CD1c-positive myeloid dendritic cell (primary cell): ENCODE measurements around the gene COP1.
"Not testable (repeated sequence)": the region's sequence is repeated elsewhere in the genome, so short reads cannot be mapped to it uniquely, and the experiment has no call there.

Experiments
- DNase-seq: peaks from one replicate; pipeline ENCODE4 v3.0.0-alpha.2; 2016; ENCODE audit errors: extremely low spot score

COP1 gene

GRCh38 chr1:176122282-176122681 is 84.8 kb downstream of the COP1 start:
- DNase-seq: no peak

- no peak for DNase-seq
Observed at GRCh38 chr1:176119549-176119948, 87.5 kb downstream of the COP1 start.

- DNase-seq: no peak
Observed at GRCh38 chr1:176118985-176119384, 88.1 kb downstream of the COP1 start.

- no peak for DNase-seq
Observed at GRCh38 chr1:176111835-176112234, 95.3 kb downstream of the COP1 start.

- no peak for DNase-seq
Observed at GRCh38 chr1:176110203-176110602, 96.9 kb downstream of the COP1 start.

- DNase-seq: peak; percentile 36
Observed at GRCh38 chr1:176102768-176103350, 104.2 kb downstream of the COP1 start.

- DNase-seq: no peak
Observed at GRCh38 chr1:176101951-176102642, 105.0 kb downstream of the COP1 start.

GRCh38 chr1:176098560-176098959 is 108.5 kb downstream of the COP1 start:
- DNase-seq: no peak

- no peak for DNase-seq
Observed at GRCh38 chr1:176096015-176096414, 111.1 kb downstream of the COP1 start.

- no peak for DNase-seq
Observed at GRCh38 chr1:176090766-176091165, 116.3 kb downstream of the COP1 start.

GRCh38 chr1:176087746-176088145 is 119.3 kb downstream of the COP1 start:
- DNase-seq: not testable (repeated sequence)

GRCh38 chr1:176073524-176074157 is 133.4 kb downstream of the COP1 start:
- DNase-seq: peak; percentile 51

- no peak for DNase-seq
Observed at GRCh38 chr1:176068901-176069300, 138.2 kb downstream of the COP1 start.

- DNase-seq: no peak
Observed at GRCh38 chr1:176068256-176068655, 138.8 kb downstream of the COP1 start.

GRCh38 chr1:176066709-176067108 is 140.4 kb downstream of the COP1 start:
- DNase-seq: no peak

GRCh38 chr1:176058686-176059085 is 148.4 kb downstream of the COP1 start:
- DNase-seq: no peak

GRCh38 chr1:176056312-176056711 is 150.8 kb downstream of the COP1 start:
- DNase-seq: no peak

- no peak for DNase-seq
Observed at GRCh38 chr1:176055398-176055797, 151.7 kb downstream of the COP1 start.

- DNase-seq: no peak
Observed at GRCh38 chr1:176051902-176052518, 155.1 kb downstream of the COP1 start.

- no peak for DNase-seq
Observed at GRCh38 chr1:176051402-176051801, 155.7 kb downstream of the COP1 start.

- no peak for DNase-seq
Observed at GRCh38 chr1:176049582-176049981, 157.5 kb downstream of the COP1 start.

- DNase-seq: no peak
Observed at GRCh38 chr1:176046926-176047325, 160.2 kb downstream of the COP1 start.

GRCh38 chr1:176043537-176043936 is 163.5 kb downstream of the COP1 start:
- DNase-seq: no peak
